ENCODE results near the gene COA6.
A peak's percentile ranks its signal among the peaks of the same experiment; 100 is the strongest.

COA6 gene

DNA sequence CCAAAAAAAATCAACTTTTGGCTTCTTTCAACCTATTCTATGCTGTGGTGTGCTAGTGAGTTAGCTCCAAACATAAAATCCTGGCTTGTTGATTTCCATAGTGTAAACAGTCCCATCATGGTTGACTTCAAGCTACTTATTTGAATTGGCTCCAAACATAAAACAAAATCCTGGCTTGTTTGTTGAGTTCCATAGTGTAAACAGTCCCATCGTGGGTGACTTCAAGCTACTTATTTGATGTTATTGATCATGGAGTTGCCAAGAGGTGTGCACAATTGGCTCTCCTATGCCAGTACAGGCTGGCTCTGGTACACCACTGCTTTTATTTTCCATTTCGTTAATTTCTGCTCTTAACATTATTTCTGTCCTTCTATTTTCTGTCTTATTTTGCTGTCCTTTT is 1.8 kb upstream of the COA6 start:
- TF ChIP-seq GLIS3 (CRISPR knock-in tag; IDR thresholded peaks at IDR 0.05) (no peak), CREB5 (CRISPR knock-in tag; IDR thresholded peaks at IDR 0.05; ENCODE audit: low read depth) (no peak), TOX (CRISPR knock-in tag; IDR thresholded peaks at IDR 0.05; ENCODE audit: borderline replicate concordance) (no peak), ESRRG (CRISPR knock-in tag; IDR thresholded peaks at IDR 0.05) (no peak), PATZ1 (CRISPR knock-in tag; IDR thresholded peaks at IDR 0.05; ENCODE audit: borderline replicate concordance) (no peak), ZFP30 (CRISPR knock-in tag; IDR thresholded peaks at IDR 0.05) (no peak), ZNF8 (CRISPR knock-in tag; IDR thresholded peaks at IDR 0.05) (no peak), SNAI2 (CRISPR knock-in tag; IDR thresholded peaks at IDR 0.05) (no peak), ZNF70 (CRISPR knock-in tag; IDR thresholded peaks at IDR 0.05) (no peak), TCF4 (CRISPR knock-in tag; IDR thresholded peaks at IDR 0.05; ENCODE audit: borderline replicate concordance) (no peak), CSRNP3 (CRISPR knock-in tag; IDR thresholded peaks at IDR 0.05) (no peak), ISL1 (CRISPR knock-in tag; IDR thresholded peaks at IDR 0.05) (no peak), ZFP3 (CRISPR knock-in tag; IDR thresholded peaks at IDR 0.05) (no peak), ZC3H10 (CRISPR knock-in tag; IDR thresholded peaks at IDR 0.05) (no peak), PPARA (CRISPR knock-in tag; IDR thresholded peaks at IDR 0.05; ENCODE audit: borderline replicate concordance) (no peak)
- TF ChIP-seq, protein P1, sequence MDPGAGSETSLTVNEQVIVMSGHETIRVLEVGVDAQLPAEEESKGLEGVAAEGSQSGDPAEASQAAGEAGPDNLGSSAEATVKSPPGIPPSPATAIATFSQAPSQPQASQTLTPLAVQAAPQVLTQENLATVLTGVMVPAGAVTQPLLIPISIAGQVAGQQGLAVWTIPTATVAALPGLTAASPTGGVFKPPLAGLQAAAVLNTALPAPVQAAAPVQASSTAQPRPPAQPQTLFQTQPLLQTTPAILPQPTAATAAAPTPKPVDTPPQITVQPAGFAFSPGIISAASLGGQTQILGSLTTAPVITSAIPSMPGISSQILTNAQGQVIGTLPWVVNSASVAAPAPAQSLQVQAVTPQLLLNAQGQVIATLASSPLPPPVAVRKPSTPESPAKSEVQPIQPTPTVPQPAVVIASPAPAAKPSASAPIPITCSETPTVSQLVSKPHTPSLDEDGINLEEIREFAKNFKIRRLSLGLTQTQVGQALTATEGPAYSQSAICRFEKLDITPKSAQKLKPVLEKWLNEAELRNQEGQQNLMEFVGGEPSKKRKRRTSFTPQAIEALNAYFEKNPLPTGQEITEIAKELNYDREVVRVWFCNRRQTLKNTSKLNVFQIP (CRISPR knock-in tag; IDR thresholded peaks at IDR 0.05; ENCODE audit: borderline replicate concordance, low read depth): no peak
- no peak for ATAC-seq

- no peak for ATAC-seq
- TF ChIP-seq GLIS3 (CRISPR knock-in tag; IDR thresholded peaks at IDR 0.05) (no peak), ZC3H10 (CRISPR knock-in tag; IDR thresholded peaks at IDR 0.05) (peak; percentile 59; the same call in 1 of the 2 replicates)
These were observed 1.1 kb upstream of the COA6 start for GRCh38 chr1:234372011-234372757.

- ATAC-seq: no peak
- TF ChIP-seq GLIS3 (CRISPR knock-in tag; IDR thresholded peaks at IDR 0.05) (no peak), ESRRG (CRISPR knock-in tag; IDR thresholded peaks at IDR 0.05) (no peak), ZFP30 (CRISPR knock-in tag; IDR thresholded peaks at IDR 0.05) (no peak), PATZ1 (CRISPR knock-in tag; IDR thresholded peaks at IDR 0.05; ENCODE audit: borderline replicate concordance) (no peak), ZFP3 (CRISPR knock-in tag; IDR thresholded peaks at IDR 0.05) (no peak), ZNF8 (CRISPR knock-in tag; IDR thresholded peaks at IDR 0.05) (no peak), TOX (CRISPR knock-in tag; IDR thresholded peaks at IDR 0.05; ENCODE audit: borderline replicate concordance) (no peak), CSDC2 (CRISPR knock-in tag; IDR thresholded peaks at IDR 0.05) (no peak), ZNF70 (CRISPR knock-in tag; IDR thresholded peaks at IDR 0.05) (no peak), CSRNP3 (CRISPR knock-in tag; IDR thresholded peaks at IDR 0.05) (no peak), TCF4 (CRISPR knock-in tag; IDR thresholded peaks at IDR 0.05; ENCODE audit: borderline replicate concordance) (no peak), RARB (CRISPR knock-in tag; IDR thresholded peaks at IDR 0.05) (no peak), BACH2 (CRISPR knock-in tag; IDR thresholded peaks at IDR 0.05; ENCODE audit: borderline replicate concordance) (no peak), PPARA (CRISPR knock-in tag; IDR thresholded peaks at IDR 0.05; ENCODE audit: borderline replicate concordance) (no peak), SNAI2 (CRISPR knock-in tag; IDR thresholded peaks at IDR 0.05) (no peak), OSR1 (CRISPR knock-in tag; IDR thresholded peaks at IDR 0.05) (no peak), ISL1 (CRISPR knock-in tag; IDR thresholded peaks at IDR 0.05) (no peak), ARNTL (CRISPR knock-in tag; IDR thresholded peaks at IDR 0.05; ENCODE audit: borderline replicate concordance, low read depth) (no peak)
- TF ChIP-seq, protein P1 (CRISPR knock-in tag; IDR thresholded peaks at IDR 0.05; ENCODE audit: borderline replicate concordance, low read depth): no peak
These were observed 651 bp downstream of the COA6 start for GRCh38 chr1:234373959-234374254.
